CD14-positive monocyte (primary cell): ENCODE measurements around the gene DLG1. TPM values are rescaled to one million over a fixed set of nuclear protein-coding genes. Genes with fewer than 3 reads are reported as not detected.

Experiments used
- DNase-seq, 3 donors: peaks; one replicate each; pipeline ENCODE4 v3.0.0-alpha.2; 2011 to 2022
- H2AFZ ChIP-seq: 2 replicates; pipeline ENCODE4 v1.6.0; 2012; ENCODE audit warnings: mild to moderate bottlenecking, low read depth, low read length, inconsistent platforms; ENCODE audit not compliant: insufficient read depth, poor library complexity, severe bottlenecking
- H3K27ac ChIP-seq, 2 donors: 1 replicate in 1 of 2; 2 replicates in 1 of 2; pipeline ENCODE4 v1.5.1; 2012 to 2013; ENCODE audit warnings: low read length in 2 of 2, control low read depth in 1 of 2, inconsistent platforms in 1 of 2, low read depth in 1 of 2, mild to moderate bottlenecking in 1 of 2
- H3K27me3 ChIP-seq, 2 donors: one replicate each; pipeline versions ENCODE4 v1.6.0 to v1.6.1; 2011 to 2013; ENCODE audit warnings: low read length in 2 of 2; ENCODE audit not compliant: control insufficient read depth in 2 of 2, insufficient read depth in 2 of 2
- H3K36me3 ChIP-seq, 2 donors: replicated peaks in 1 of 2; 1 replicate in 1 of 2; 2 replicates in 1 of 2; pipeline versions ENCODE4 v1.5.1 to v1.6.1; 2012 to 2013; ENCODE audit warnings: low read length in 2 of 2, control low read depth in 1 of 2, inconsistent platforms in 1 of 2, mild to moderate bottlenecking in 1 of 2; ENCODE audit not compliant: insufficient read depth in 2 of 2, control insufficient read depth in 1 of 2
- H3K4me1 ChIP-seq, 2 donors: 1 replicate in 1 of 2; 2 replicates in 1 of 2; pipeline versions ENCODE4 v1.5.1 to v1.6.1; 2012 to 2013; ENCODE audit warnings: low read length in 2 of 2, control low read depth in 1 of 2, inconsistent platforms in 1 of 2, mild to moderate bottlenecking in 1 of 2, moderate library complexity in 1 of 2; ENCODE audit not compliant: insufficient read depth in 2 of 2, control insufficient read depth in 1 of 2
- H3K4me2 ChIP-seq: replicated peaks from 2 replicates; pipeline ENCODE3; 2012; ENCODE audit warnings: low read length, moderate library complexity, mild to moderate bottlenecking; ENCODE audit not compliant: poor library complexity, severe bottlenecking; ENCODE audit errors: extremely low read depth
- H3K4me3 ChIP-seq, 3 experiments: fragments of 200-600 bp in 1 of 3; sonication (generic) in 1 of 3; replicated peaks in 1 of 3; 1 replicate in 2 of 3; 2 replicates in 1 of 3; pipeline ENCODE4 v1.5.1; 2011 to 2013; ENCODE audit warnings: low read length in 3 of 3, mild to moderate bottlenecking in 3 of 3, control low read depth in 2 of 3, low read depth in 2 of 3, inconsistent platforms in 1 of 3, moderate library complexity in 1 of 3
- H3K79me2 ChIP-seq: 2 replicates; pipeline ENCODE4 v1.6.0; 2012; ENCODE audit warnings: mild to moderate bottlenecking, control low read depth, inconsistent platforms, low read length, moderate library complexity; ENCODE audit not compliant: insufficient read depth
- H3K9ac ChIP-seq: 2 replicates; pipeline ENCODE4 v1.6.0; 2017; ENCODE audit warnings: low read length, mild to moderate bottlenecking; ENCODE audit not compliant: insufficient read depth, poor library complexity, severe bottlenecking
- H3K9me3 ChIP-seq, 2 donors: replicated peaks in 1 of 2; 1 replicate in 1 of 2; 2 replicates in 1 of 2; pipeline versions ENCODE4 v1.5.1 to v1.6.1; 2012 to 2013; ENCODE audit warnings: low read length in 2 of 2, control low read depth in 1 of 2; ENCODE audit not compliant: control insufficient read depth in 1 of 2, insufficient read depth in 1 of 2
- H4K20me1 ChIP-seq: 2 replicates; pipeline ENCODE4 v1.6.0; 2012; ENCODE audit warnings: mild to moderate bottlenecking, low read length, control low read depth, moderate library complexity; ENCODE audit not compliant: insufficient read depth
- H3K27ac Mint-ChIP-seq, 7 donors: one replicate each; pipeline ENCODE4 v1.8.0; 2020; ENCODE audit warnings: mild to moderate bottlenecking in 7 of 7, mixed read lengths in 7 of 7, moderate library complexity in 6 of 7, inconsistent platforms in 2 of 7
- H3K27me3 Mint-ChIP-seq, 3 donors: one replicate each; pipeline ENCODE4 v1.8.0; 2021 to 2022; ENCODE audit warnings: low read depth in 3 of 3, mild to moderate bottlenecking in 3 of 3, mixed read lengths in 3 of 3, moderate library complexity in 3 of 3, inconsistent platforms in 1 of 3
- H3K36me3 Mint-ChIP-seq, 2 donors: one replicate each; pipeline ENCODE4 v1.8.0; 2020; ENCODE audit warnings: mixed read lengths in 2 of 2, inconsistent platforms in 1 of 2, mild to moderate bottlenecking in 1 of 2
- H3K4me1 Mint-ChIP-seq: one replicate; pipeline ENCODE4 v1.8.0; 2020; ENCODE audit warnings: mild to moderate bottlenecking, mixed read lengths
- H3K4me3 Mint-ChIP-seq, 2 donors: one replicate each; pipeline ENCODE4 v1.8.0; 2020; ENCODE audit warnings: mild to moderate bottlenecking in 2 of 2, mixed read lengths in 2 of 2, moderate library complexity in 1 of 2
- H3K9me3 Mint-ChIP-seq, 7 donors: one replicate each; pipeline ENCODE4 v1.8.0; 2020 to 2022; ENCODE audit warnings: mixed read lengths in 7 of 7, mild to moderate bottlenecking in 6 of 7, moderate library complexity in 6 of 7, inconsistent platforms in 2 of 7
- CTCF ChIP-seq: fragments of 200-600 bp; IDR thresholded peaks from one replicate; pipeline ENCODE4 v1.8.0; 2022; ENCODE audit warnings: antibody characterized with exemption, mild to moderate bottlenecking
- WGBS: methylation state at CpG from one replicate; pipeline ENCODE4 v1.1.5; 2013; ENCODE audit warnings: missing lambda C conversion rate; ENCODE audit not compliant: insufficient coverage; 5-methylcytosine and 5-hydroxymethylcytosine counted together
- intact Hi-C, 2 donors: fragments of 100-400 bp; cut with micrococcal nuclease; formaldehyde crosslinking; loops; one replicate each; pipeline versions ENCODE4 v1.15.0 to v1.15.1; 2023
- polyA plus RNA-seq, 3 donors: library from polyadenylated mRNA; depleted of rRNA in 1 of 3; unstranded in 2 of 3; stranded (reverse) in 1 of 3; fragments of 300-500 nt in 2 of 3; fragments of >200 nt in 1 of 3; fragmentation: Illumina TruSeq in 2 of 3; gene quantifications; 1 replicate in 2 of 3; 2 replicates in 1 of 3; pipeline ENCODE4 v1.2.3, GENCODE V29; 2012 to 2021

Gene DLG1
- polyA plus RNA-seq, 3 donors = 6.5 to 21.9 (median 10.2) TPM

GRCh38 chr3:197124713-197125112 is 173.7 kb downstream of the DLG1 start:
- H3K4me1 Mint-ChIP-seq = peaks cover 4% of the 10 kb centered on the region
- Histone ChIP-seq H3K9ac (no peak overlapping the region), H3K4me2 (no peak overlapping the region), H3K27ac (no peak overlapping the region), H3K79me2 (no peaks in the 10 kb centered on the region), H3K36me3 (peaks cover 0 to 29% of the 10 kb centered on the region in 2 donors), H2AFZ (no peak overlapping the region), H3K27me3 (no peaks in the 10 kb centered on the region), H3K9me3 (no peaks in the 10 kb centered on the region), H3K4me1 (no peaks in the 10 kb centered on the region), H4K20me1 (no peaks in the 10 kb centered on the region), H3K4me3 (no peak overlapping the region)
- 100% methylated on average over 1 of the region's 6 CpGs for WGBS
- peaks cover 0 to 2% (median 0%) of the 10 kb centered on the region in 7 donors for H3K9me3 Mint-ChIP-seq
- intact Hi-C loops = no loop called here
- H3K4me3 Mint-ChIP-seq = no peak overlapping the region
- TF ChIP-seq CTCF = no peak
- H3K36me3 Mint-ChIP-seq = peaks cover 33 to 51% of the 10 kb centered on the region in 2 donors
- H3K27ac Mint-ChIP-seq = no peak overlapping the region
- H3K27me3 Mint-ChIP-seq = peaks cover 0 to 1% (median 0%) of the 10 kb centered on the region in 3 donors
- no peak for DNase-seq

GRCh38 chr3:197122394-197122793 is 176.0 kb downstream of the DLG1 start:
- H3K27me3 Mint-ChIP-seq = peaks cover 0 to 1% (median 0%) of the 10 kb centered on the region in 3 donors
- peaks cover 23 to 46% of the 10 kb centered on the region in 2 donors for H3K36me3 Mint-ChIP-seq
- H3K27ac Mint-ChIP-seq = no peak overlapping the region
- Histone ChIP-seq H3K4me3 (no peak overlapping the region), H3K27ac (no peak overlapping the region), H4K20me1 (no peaks in the 10 kb centered on the region), H3K4me2 (no peak overlapping the region), H3K27me3 (no peaks in the 10 kb centered on the region), H3K9ac (no peak overlapping the region), H3K4me1 (no peaks in the 10 kb centered on the region), H2AFZ (no peak overlapping the region), H3K36me3 (peaks cover 0 to 7% of the 10 kb centered on the region in 2 donors), H3K9me3 (no peaks in the 10 kb centered on the region), H3K79me2 (no peaks in the 10 kb centered on the region)
- no peak overlapping the region for H3K4me3 Mint-ChIP-seq
- no peak for DNase-seq
- H3K4me1 Mint-ChIP-seq = peaks cover 4% of the 10 kb centered on the region
- WGBS = no CpG with 5 or more reads among the region's 2 CpGs
- no peak for TF ChIP-seq CTCF
- H3K9me3 Mint-ChIP-seq = peaks cover 0 to 2% (median 0%) of the 10 kb centered on the region in 7 donors
- intact Hi-C loops = no loop called here
